K562 (cell line): ENCODE data around the gene ABCC5. TPM values are rescaled to one million over a fixed set of nuclear protein-coding genes. Genes with fewer than 3 reads are reported as not detected.

Experiments
- ATAC-seq: fragments of 200-7000 bp; cut with Tn5 transposase; 3 replicates; pipeline ENCODE4 v1.9.1; 2020; ENCODE audit warnings: moderate library complexity
- BruUV-seq: library from RNA; stranded (reverse); fragments of 400-500 nt; replicated peaks from 2 replicates; lab custom pipeline; 2021; lab: Mats Ljungman, UMichigan
- CTCF ChIA-PET: fragments of 300-600 bp; formaldehyde crosslinking; extraction: SDS; loops from one replicate; lab custom pipeline; 2021; ENCODE audit warnings: low intra/inter-chr PET ratio; lab: Yijun Ruan, JAX
- POLR2A ChIA-PET: fragments of 300-600, 350-650 bp; sonication (Branson Sonifier 250); formaldehyde crosslinking; extraction: SDS; loops from one replicate; lab custom pipeline; 2021; ENCODE audit warnings: antibody characterized with exemption, inconsistent platforms; lab: Yijun Ruan, JAX
- DNase-seq, 4 experiments: peaks; one replicate each; pipeline versions ENCODE4 v3.0.0 to v3.0.0-alpha.2; 2011 to 2018; ENCODE audit warnings: low spot score in 3 of 4, mixed read lengths in 3 of 4; ENCODE audit errors: extremely low read depth in 1 of 4
- FAIRE-seq: peaks from 2 replicates; lab custom pipeline; 2011; peaks lifted over from hg19 to GRCh38; lab: Jason Lieb, UNC
- H2AFZ ChIP-seq: 2 replicates; pipeline ENCODE4 v1.6.0; 2011; ENCODE audit warnings: low read depth, low read length, control low read depth, inconsistent platforms
- H3K27ac ChIP-seq: fragments of 200-600 bp; 3 replicates; pipeline ENCODE4 v1.8.0; 2011; ENCODE audit warnings: low read depth, mild to moderate bottlenecking, control low read depth, inconsistent platforms, low read length, moderate library complexity, mixed read lengths; ENCODE audit errors: extremely low read depth
- H3K27me3 ChIP-seq, 2 experiments: fragments of 300-600 bp in 1 of 2; 2 replicates in 1 of 2; 3 replicates in 1 of 2; pipeline versions ENCODE4 v1.6.0 to v1.8.0; 2011; ENCODE audit warnings: inconsistent platforms in 2 of 2, low read length in 2 of 2, mild to moderate bottlenecking in 1 of 2, mixed read lengths in 1 of 2, moderate library complexity in 1 of 2; ENCODE audit not compliant: control insufficient read depth in 2 of 2, insufficient read depth in 2 of 2
- H3K36me3 ChIP-seq: fragments of 300-600 bp; 3 replicates; pipeline ENCODE4 v1.8.0; 2011; ENCODE audit warnings: mild to moderate bottlenecking, low read length, inconsistent platforms; ENCODE audit not compliant: control insufficient read depth, insufficient read depth
- H3K4me1 ChIP-seq, 2 experiments: fragments of 200-600 bp in 1 of 2; replicated peaks in 1 of 2; 2 replicates in 1 of 2; 3 replicates in 1 of 2; pipeline versions ENCODE4 v1.5.1 to v1.8.0; 2011; ENCODE audit warnings: inconsistent platforms in 2 of 2, low read length in 2 of 2, mild to moderate bottlenecking in 1 of 2, mixed read lengths in 1 of 2, moderate library complexity in 1 of 2; ENCODE audit not compliant: control insufficient read depth in 2 of 2, insufficient read depth in 2 of 2
- H3K4me2 ChIP-seq: 2 replicates; pipeline ENCODE4 v1.6.1; 2011; ENCODE audit warnings: low read length, control low read depth, inconsistent platforms, mixed read lengths; ENCODE audit not compliant: insufficient read depth
- H3K4me3 ChIP-seq: fragments of 200-600 bp; sonication (generic), shearing (Covaris generic); 2 replicates; pipeline ENCODE4 v1.5.1; 2016; ENCODE audit warnings: control low read depth, inconsistent platforms
- H3K79me2 ChIP-seq: fragments of 200-600 bp; 3 replicates; pipeline ENCODE4 v1.8.0; 2011; ENCODE audit warnings: low read length, inconsistent platforms; ENCODE audit not compliant: control insufficient read depth, insufficient read depth
- H3K9ac ChIP-seq, 2 experiments: 2 replicates each; pipeline versions ENCODE4 v1.6.0 to v1.6.1; 2011; ENCODE audit warnings: low read depth in 2 of 2, low read length in 2 of 2, control low read depth in 1 of 2, inconsistent platforms in 1 of 2, mild to moderate bottlenecking in 1 of 2, mixed read lengths in 1 of 2; ENCODE audit not compliant: insufficient read depth in 1 of 2
- H3K9me1 ChIP-seq: one replicate; pipeline ENCODE4 v1.6.0; 2011; ENCODE audit warnings: inconsistent platforms, mild to moderate bottlenecking, low read length, moderate library complexity; ENCODE audit not compliant: control insufficient read depth, insufficient read depth
- H3K9me3 ChIP-seq: replicated peaks from 2 replicates; pipeline ENCODE4 v1.5.1; 2011; ENCODE audit warnings: low read depth, low read length, inconsistent platforms; ENCODE audit not compliant: control insufficient read depth, insufficient read depth
- H4K20me1 ChIP-seq: replicated peaks from 2 replicates; pipeline ENCODE4 v1.6.1; 2011; ENCODE audit warnings: low read length, inconsistent platforms, mixed read lengths; ENCODE audit not compliant: control insufficient read depth, insufficient read depth
- CEBPB ChIP-seq: fragments of 450-650 bp; IDR thresholded peaks from 2 replicates; pipeline ENCODE4 v1.6.1; 2016; ENCODE audit warnings: missing genetic modification characterization, missing compliant biosample characterization
- ETV6 ChIP-seq, 3 experiments: fragments of 150-350 bp in 1 of 3; sonication (generic) in 1 of 3; formaldehyde crosslinking in 1 of 3; IDR thresholded peaks; 2 replicates each; pipeline versions ENCODE4 v1.6.1 to v1.8.0; 2014 to 2022; ENCODE audit warnings: borderline replicate concordance in 2 of 3, low read depth in 2 of 3, antibody characterized with exemption in 1 of 3, low read length in 1 of 3, mild to moderate bottlenecking in 1 of 3, missing genetic modification reagents in 1 of 3
- EWSR1 ChIP-seq: fragments of 450-650 bp; IDR thresholded peaks from 2 replicates; pipeline ENCODE4 v1.6.1; 2018; ENCODE audit warnings: borderline replicate concordance, mild to moderate bottlenecking, low read depth, moderate library complexity; ENCODE audit not compliant: partially characterized antibody
- HDAC3 ChIP-seq: fragments of 450-650 bp; IDR thresholded peaks from 2 replicates; pipeline ENCODE4 v1.6.1; 2018; ENCODE audit warnings: borderline replicate concordance, mild to moderate bottlenecking, moderate library complexity; ENCODE audit not compliant: partially characterized antibody
- MXD1 ChIP-seq: fragments of 250-450 bp; sonication (Bioruptor Pico); IDR thresholded peaks from 2 replicates; pipeline ENCODE4 v1.8.0; 2021; ENCODE audit warnings: borderline replicate concordance, mild to moderate bottlenecking, moderate library complexity; ENCODE audit not compliant: poor library complexity, severe bottlenecking
- NFE2 ChIP-seq: IDR thresholded peaks from 2 replicates; pipeline ENCODE4 v1.6.1; 2014; ENCODE audit warnings: antibody characterized with exemption, low read depth
- NFE2L1 ChIP-seq: fragments of 450-650 bp; IDR thresholded peaks from 2 replicates; pipeline ENCODE4 v1.6.1; 2016; ENCODE audit warnings: missing genetic modification characterization, low read depth, mild to moderate bottlenecking, missing compliant biosample characterization, moderate library complexity, borderline replicate concordance
- RBM25 ChIP-seq: fragments of 200-400 bp; formaldehyde crosslinking; IDR thresholded peaks from 2 replicates; pipeline ENCODE4 v1.6.1; 2018; ENCODE audit warnings: low read length, low read depth, moderate library complexity; ENCODE audit not compliant: severe bottlenecking
- SIX5 ChIP-seq, 2 experiments: IDR thresholded peaks; 2 replicates each; pipeline ENCODE4 v1.6.1; 2011; ENCODE audit warnings: low read length in 2 of 2, borderline replicate concordance in 1 of 2, low read depth in 1 of 2, mild to moderate bottlenecking in 1 of 2, moderate library complexity in 1 of 2; ENCODE audit not compliant: insufficient read depth in 1 of 2
- SMARCA4 ChIP-seq: fragments of 450-650 bp; IDR thresholded peaks from 2 replicates; pipeline ENCODE4 v1.6.1; 2016
- SRSF9 ChIP-seq: fragments of 200-400 bp; formaldehyde crosslinking; IDR thresholded peaks from 2 replicates; pipeline ENCODE4 v1.6.1; 2017; ENCODE audit warnings: low read depth, low read length, borderline replicate concordance
- ZBTB1 ChIP-seq: sonication (generic); formaldehyde crosslinking; IDR thresholded peaks from 2 replicates; pipeline ENCODE4 v1.8.1; 2023; ENCODE audit warnings: missing genetic modification reagents, low read depth, mild to moderate bottlenecking, borderline replicate concordance
- ZEB2 ChIP-seq: fragments of 450-650 bp; IDR thresholded peaks from 2 replicates; pipeline ENCODE4 v1.6.1; 2016
- ZNF280B ChIP-seq: fragments of 250-450 bp; sonication (Bioruptor Pico); IDR thresholded peaks from 2 replicates; pipeline ENCODE4 v1.5.1; 2021; ENCODE audit warnings: mild to moderate bottlenecking
- ZNF444 ChIP-seq: fragments of 250-450 bp; sonication (Bioruptor Pico); IDR thresholded peaks from 2 replicates; pipeline ENCODE4 v1.4.0; 2020; ENCODE audit warnings: mild to moderate bottlenecking, moderate library complexity
- WGBS: fragments of 100-300 bp; shearing (Covaris generic); methylation state at CpG from one replicate; pipeline ENCODE4 v1.1.6; 2016; ENCODE audit warnings: low coverage, mixed read lengths; ENCODE audit not compliant: insufficient coverage; ENCODE audit errors: missing lambda C conversion rate; 5-methylcytosine and 5-hydroxymethylcytosine counted together
- in situ Hi-C: fragments of 300-500 bp; cut with MboI; formaldehyde crosslinking; loops from 4 replicates; pipeline ENCODE4 v1.15.0; 2018; ENCODE audit warnings: inconsistent platforms, mixed read lengths
- intact Hi-C: fragments of 100-400 bp; cut with micrococcal nuclease; formaldehyde crosslinking; loops from 2 replicates; pipeline ENCODE4 v1.14.2; 2022
- polyA plus RNA-seq, 8 experiments: library from polyadenylated mRNA; depleted of rRNA in 4 of 8; stranded (reverse) in 5 of 8; unstranded in 3 of 8; fragments of >200 nt; fragmentation: Nextera tagmentation in 2 of 8; fragmentation: Illumina TruSeq in 1 of 8; extraction: Ambion mirVana in 2 of 8; extraction: Trizol in 1 of 8; gene quantifications; 2 replicates each; pipeline versions ENCODE4 v1.2.1 to v1.2.3, GENCODE V29; 2011 to 2014; ENCODE audit warnings: inconsistent platforms in 1 of 8, missing spikeins in 1 of 8
- total RNA-seq, 7 experiments: library from RNA; depleted of rRNA in 6 of 7; stranded (reverse); fragments of >200 nt in 6 of 7; fragmentation: Illumina TruSeq in 2 of 7; extraction: Trizol in 2 of 7; gene quantifications; 2 replicates each; pipeline versions ENCODE4 v1.2.1 to v1.2.3, GENCODE V29; 2011 to 2021; ENCODE audit warnings: low replicate concordance in 1 of 7
- TF ChIP-seq, protein P1 (sequence below): fragments of 250-450 bp; sonication (Bioruptor Pico); IDR thresholded peaks from 2 replicates; pipeline ENCODE4 v1.9.0; 2021; ENCODE audit warnings: mild to moderate bottlenecking, inconsistent platforms

ABCC5 gene
- total and polyA plus RNA-seq, 9 of the 15 experiments (the other 6 are each of a cell fraction or from before 2014, with no cell fraction given): 22.0 to 53.0 (median 41.9) TPM

GRCh38 chr3:184018424-184018973 is 815 bp upstream of the ABCC5 start:
- peak overlapping the region; percentile 96 for H2AFZ ChIP-seq
- peak overlapping the region; percentile 90 for H3K27ac ChIP-seq
- H3K9me3 ChIP-seq: no peaks in the 10 kb centered on the region
- ATAC-seq: no peak
- H3K36me3 ChIP-seq: peaks cover 8% of the 10 kb centered on the region
- ChIA-PET POLR2A (interaction anchor here (0.6 to 2.7 kb wide), 7 partner anchors 18 to 273 kb away, joined by 3 to 11 read pairs (median 3); partner anchors contain the start of gene EIF2B5), CTCF (interaction anchor here (0.7 to 1.5 kb wide), 4 partner anchors 29 to 231 kb away, joined by 3 to 9 read pairs (median 4); partner anchors contain the start of gene EEF1AKMT4)
- no peaks in the 10 kb centered on the region for H4K20me1 ChIP-seq
- H3K79me2 ChIP-seq: peaks cover 40% of the 10 kb centered on the region
- intact Hi-C loops: loop anchor here (1.0 to 5.0 kb wide), 2 partner anchors 114 to 229 kb away; partner anchors contain the start of genes ALG3 and EEF1AKMT4
- in situ Hi-C loops: loop anchor here (10.0 kb wide), 1 partner anchor 226 kb away; the partner anchor contains the start of genes ALG3 and EEF1AKMT4
- peak overlapping the region in 1 of 2 experiments; percentile 77; a peak in 2 of 4 replicates for H3K9ac ChIP-seq
- H3K27me3 ChIP-seq: no peaks in the 10 kb centered on the region
- DNase-seq: no peak
- H3K4me2 ChIP-seq: peak overlapping the region; percentile 89
- peak overlapping the region; percentile 89 for H3K4me3 ChIP-seq
- no peak for FAIRE-seq
- H3K4me1 ChIP-seq: peaks cover 20 to 25% of the 10 kb centered on the region in 2 experiments; a peak in 4 of 5 replicates
- 63% methylated on average over 13 of the region's 21 CpGs for WGBS
- no peaks in the 10 kb centered on the region for H3K9me1 ChIP-seq
- BruUV-seq: no TSS peak
- TF ChIP-seq SMARCA4 (0 out of 2 replicates have a peak, but pooled peaks have one; percentile 5), SIX5 (IDR thresholded peaks at IDR 0.05; ENCODE audit: borderline replicate concordance in 1 of 2, insufficient read depth in 1 of 2, low read depth in 1 of 2, low read length in 2 of 2) (no peak), EWSR1 (no peak), NFE2 (no peak), ZNF280B (no peak), SRSF9 (no peak), MXD1 (CRISPR knock-in tag) (no peak), NFE2L1 (no peak), ZNF444 (CRISPR knock-in tag) (no peak), CEBPB (no peak), ZEB2 (0 out of 2 replicates have a peak, but pooled peaks have one; percentile 26), ZBTB1 (CRISPR knock-in tag) (no peak), HDAC3 (peak; percentile 34), RBM25 (no peak), ETV6 (IDR thresholded peaks at IDR 0.05; ENCODE audit: borderline replicate concordance in 1 of 2, low read depth in 2 of 2, low read length in 1 of 2) (no peak), ETV6 (CRISPR knock-in tag; IDR thresholded peaks at IDR 0.05; ENCODE audit: borderline replicate concordance) (peak; percentile 37; the same call in 1 of the 2 replicates)
- TF ChIP-seq, protein P1, sequence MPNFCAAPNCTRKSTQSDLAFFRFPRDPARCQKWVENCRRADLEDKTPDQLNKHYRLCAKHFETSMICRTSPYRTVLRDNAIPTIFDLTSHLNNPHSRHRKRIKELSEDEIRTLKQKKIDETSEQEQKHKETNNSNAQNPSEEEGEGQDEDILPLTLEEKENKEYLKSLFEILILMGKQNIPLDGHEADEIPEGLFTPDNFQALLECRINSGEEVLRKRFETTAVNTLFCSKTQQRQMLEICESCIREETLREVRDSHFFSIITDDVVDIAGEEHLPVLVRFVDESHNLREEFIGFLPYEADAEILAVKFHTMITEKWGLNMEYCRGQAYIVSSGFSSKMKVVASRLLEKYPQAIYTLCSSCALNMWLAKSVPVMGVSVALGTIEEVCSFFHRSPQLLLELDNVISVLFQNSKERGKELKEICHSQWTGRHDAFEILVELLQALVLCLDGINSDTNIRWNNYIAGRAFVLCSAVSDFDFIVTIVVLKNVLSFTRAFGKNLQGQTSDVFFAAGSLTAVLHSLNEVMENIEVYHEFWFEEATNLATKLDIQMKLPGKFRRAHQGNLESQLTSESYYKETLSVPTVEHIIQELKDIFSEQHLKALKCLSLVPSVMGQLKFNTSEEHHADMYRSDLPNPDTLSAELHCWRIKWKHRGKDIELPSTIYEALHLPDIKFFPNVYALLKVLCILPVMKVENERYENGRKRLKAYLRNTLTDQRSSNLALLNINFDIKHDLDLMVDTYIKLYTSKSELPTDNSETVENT: no peak
